GM18508 (cell line): ENCODE measurements around the gene NFKBIB.
"Not testable (repeated sequence)": the region's sequence is repeated elsewhere in the genome, so short reads cannot be mapped to it uniquely, and the experiment has no call there.

Source experiments
- ATAC-seq: cut with Tn5 transposase; IDR thresholded peaks from one replicate; pipeline ENCODE4 v1.9.1; 2021; ENCODE audit warnings: moderate number of reproducible peaks; ENCODE audit not compliant: insufficient read depth, unreplicated experiment

The NFKBIB gene

DNA sequence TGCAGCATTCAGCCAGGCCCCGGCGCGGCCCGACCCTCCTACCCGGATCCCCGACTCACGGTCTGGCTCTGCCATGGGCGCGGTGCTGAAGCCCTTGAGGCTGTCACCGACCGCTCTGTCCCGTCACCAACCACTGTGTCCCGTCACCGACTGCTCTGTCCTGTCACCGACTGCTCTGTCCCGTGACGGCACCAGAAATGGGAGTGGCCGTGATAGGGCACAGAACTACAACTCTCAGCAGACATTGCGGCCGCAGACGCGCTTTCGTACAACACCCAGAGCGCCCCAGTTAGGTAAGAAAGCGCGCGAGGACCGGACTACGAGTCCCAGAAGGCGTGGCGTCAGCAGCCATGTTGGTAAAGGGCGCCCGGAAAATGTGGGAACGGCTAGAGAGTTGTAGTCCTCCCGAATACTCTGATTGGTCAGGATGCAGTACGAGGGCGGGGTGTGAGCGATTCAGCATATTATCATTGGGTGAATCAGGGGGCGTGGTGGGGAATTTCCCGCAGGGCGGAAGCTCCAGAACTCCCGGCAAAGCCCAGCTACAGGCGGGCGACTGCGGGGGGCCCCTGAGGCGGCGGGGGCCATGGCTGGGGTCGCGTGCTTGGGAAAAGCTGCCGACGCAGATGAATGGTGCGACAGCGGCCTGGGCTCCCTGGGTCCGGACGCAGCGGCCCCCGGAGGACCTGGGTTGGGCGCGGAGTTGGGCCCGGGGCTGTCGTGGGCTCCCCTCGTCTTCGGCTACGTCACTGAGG is at the start of gene NFKBIB, which contains the start of gene SIRT2:
Gene NFKBIB (plus strand): TSS at position 523 of the 755 bp plus-strand sequence. CDS start 64 bp downstream, at position 587.
Gene SIRT2 (minus strand): TSS at position 172 of the 755 bp plus-strand sequence. CDS start 97 bp downstream, at position 75.
- ATAC-seq = peak; percentile 76

DNA sequence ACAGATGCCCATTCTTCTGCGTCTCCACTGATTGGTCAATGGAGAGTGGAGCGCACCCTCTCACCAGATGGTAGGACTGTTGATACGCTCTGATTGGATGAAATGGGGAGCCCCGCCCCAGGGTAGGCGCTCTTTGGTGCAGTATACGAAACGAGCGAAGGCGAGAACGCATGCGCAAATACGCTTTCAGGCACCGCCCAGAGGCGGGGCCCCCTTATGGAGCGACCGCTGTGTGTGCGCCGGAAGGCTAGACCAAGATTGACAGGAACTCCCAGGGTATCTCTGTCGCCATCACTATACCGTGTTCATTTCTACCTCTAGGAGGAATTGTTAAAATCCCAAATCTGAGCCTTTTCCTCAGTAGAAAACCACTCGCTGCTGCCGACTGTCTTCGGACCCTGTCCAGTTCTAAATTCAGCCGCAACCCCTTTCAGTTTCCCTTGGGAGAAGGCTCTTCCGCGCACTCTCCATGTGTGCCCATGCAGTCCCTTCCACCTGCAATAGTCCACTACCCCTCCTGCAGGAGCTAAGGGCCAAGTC is 49.3 kb upstream of the NFKBIB start:
- peak; percentile 67 for ATAC-seq

GRCh38 chr19:38850976-38851621 is 48.7 kb upstream of the NFKBIB start:
- no peak for ATAC-seq

DNA sequence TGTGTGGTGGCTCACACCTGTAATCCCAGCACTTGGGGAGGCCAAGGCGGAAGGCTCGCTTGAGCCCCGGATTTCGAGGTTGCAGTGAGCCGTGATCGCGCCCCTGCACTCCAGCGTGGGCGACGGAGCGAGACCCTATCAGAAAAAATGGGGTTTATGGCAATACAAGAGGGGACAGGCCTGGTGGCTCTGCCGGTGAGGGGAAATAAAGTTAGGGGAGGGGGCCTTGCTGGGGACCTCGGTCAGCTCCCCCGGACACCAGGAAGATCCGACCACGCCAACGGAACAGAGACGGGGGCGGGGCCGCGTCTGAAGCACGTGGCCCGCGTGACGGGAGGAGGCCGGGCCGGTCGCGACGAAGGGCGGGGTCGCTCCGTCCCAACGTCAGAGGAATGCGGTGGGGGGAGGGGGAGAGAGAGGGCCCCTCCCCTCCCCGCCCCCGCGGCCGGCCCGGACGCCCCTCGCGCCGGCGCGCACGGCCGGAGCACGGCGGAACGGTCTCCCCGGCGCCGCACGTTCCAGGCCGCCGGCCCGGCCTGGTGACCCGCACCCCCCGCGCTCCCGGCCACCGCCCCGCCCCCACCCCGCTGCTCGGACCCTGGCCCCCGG is 48.0 kb upstream of the NFKBIB start:
- no peak for ATAC-seq

DNA sequence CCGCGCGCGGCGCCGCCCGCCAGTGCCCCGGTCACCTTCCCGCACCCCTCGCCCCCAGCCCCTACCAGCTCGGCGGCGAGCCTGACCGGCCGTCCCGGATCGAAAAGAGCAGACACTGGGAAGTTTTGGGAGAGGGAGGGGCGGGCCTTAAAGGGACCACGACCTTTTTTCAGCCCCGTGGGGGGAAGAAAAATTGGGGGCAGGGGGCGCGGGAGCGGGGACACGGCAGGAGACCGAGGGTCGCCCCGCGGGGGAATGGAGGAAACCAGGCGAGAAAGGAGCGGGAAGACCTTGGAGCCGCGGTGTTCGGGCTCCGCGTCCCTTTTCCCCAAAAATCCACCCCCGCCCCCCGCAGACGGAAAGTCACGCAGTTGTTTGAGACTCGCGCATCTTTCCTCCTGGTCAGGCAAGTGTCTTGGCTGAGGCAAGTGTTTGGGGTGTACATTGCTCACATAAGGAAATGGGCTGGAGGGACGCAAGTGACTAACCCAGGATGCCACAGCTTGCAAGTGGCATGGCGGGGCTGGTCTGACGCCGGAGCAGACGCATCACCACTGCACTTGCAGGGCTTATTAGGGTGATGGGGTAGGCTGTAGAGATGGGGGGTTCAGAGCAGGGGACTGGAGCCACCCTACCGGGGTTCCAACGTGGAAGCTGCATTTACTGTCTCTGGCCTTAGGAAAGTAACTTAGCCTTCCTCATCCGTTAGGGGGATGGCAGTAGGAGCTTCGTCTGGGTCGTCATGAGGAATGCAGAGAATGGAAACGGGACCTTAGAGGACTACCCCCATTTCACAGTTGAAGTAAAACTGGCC is 47.3 kb upstream of the NFKBIB start:
- no peak for ATAC-seq

DNA sequence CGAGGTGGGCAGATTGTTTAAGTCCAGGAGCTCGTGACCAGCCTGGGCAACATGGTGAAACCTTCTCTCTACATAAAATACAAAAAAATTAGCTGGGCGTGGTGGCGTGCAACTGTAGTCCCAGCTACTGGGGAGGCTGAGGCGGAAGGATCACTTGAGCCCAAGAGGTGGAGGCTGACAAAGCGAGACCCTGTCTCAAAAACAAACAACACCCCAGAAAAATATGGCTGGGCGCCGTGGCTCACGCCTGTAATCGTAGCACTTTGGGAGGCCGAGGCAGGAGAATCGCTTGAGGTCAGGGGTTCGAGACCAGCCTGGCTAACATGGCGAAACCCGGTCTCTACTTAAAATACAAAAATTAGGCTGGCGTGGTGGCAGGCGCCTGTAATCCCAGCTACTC is 46.6 kb upstream of the NFKBIB start:
- no peak for ATAC-seq

DNA sequence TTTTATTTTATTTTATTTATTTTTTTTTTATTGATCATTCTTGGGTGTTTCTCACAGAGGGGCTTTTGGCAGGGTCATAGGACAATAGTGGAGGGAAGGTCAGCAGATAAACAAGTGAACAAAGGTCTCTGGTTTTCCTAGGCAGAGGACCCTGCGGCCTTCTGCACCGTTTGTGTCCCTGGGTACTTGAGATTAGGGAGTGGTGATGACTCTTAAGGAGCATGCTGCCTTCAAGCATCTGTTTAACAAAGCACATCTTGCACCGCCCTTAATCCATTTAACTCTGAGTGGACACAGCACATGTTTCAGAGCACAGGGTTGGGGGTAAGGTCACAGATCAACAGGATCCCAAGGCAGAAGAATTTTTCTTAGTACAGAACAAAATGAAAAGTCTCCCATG is 44.8 kb upstream of the NFKBIB start:
- not testable (repeated sequence) for ATAC-seq

DNA sequence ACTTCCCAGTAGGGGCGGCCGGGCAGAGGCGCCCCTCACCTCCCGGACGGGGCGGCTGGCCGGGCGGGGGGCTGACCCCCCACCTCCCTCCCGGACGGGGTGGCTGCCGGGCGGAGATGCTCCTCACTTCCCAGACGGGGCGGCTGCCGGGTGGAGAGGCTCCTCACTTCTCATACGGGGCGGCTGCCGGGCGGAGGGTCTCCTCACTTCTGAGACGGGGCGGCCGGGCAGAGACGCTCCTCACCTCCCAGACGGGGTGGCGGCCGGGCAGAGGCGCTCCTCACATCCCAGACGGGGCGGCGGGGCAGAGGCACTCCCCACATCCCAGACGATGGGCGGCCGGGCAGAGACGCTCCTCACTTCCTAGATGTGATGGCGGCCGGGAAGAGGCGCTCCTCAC is 44.0 kb upstream of the NFKBIB start:
- not testable (repeated sequence) for ATAC-seq

- no peak for ATAC-seq
These were observed 43.0 kb upstream of the NFKBIB start for GRCh38 chr19:38856813-38857212.

GRCh38 chr19:38859631-38860204 is 40.1 kb upstream of the NFKBIB start:
- ATAC-seq = not testable (repeated sequence)

GRCh38 chr19:38861368-38861767 is 38.4 kb upstream of the NFKBIB start:
- no peak for ATAC-seq

- no peak for ATAC-seq
These were observed 37.3 kb upstream of the NFKBIB start for GRCh38 chr19:38862321-38863059.

DNA sequence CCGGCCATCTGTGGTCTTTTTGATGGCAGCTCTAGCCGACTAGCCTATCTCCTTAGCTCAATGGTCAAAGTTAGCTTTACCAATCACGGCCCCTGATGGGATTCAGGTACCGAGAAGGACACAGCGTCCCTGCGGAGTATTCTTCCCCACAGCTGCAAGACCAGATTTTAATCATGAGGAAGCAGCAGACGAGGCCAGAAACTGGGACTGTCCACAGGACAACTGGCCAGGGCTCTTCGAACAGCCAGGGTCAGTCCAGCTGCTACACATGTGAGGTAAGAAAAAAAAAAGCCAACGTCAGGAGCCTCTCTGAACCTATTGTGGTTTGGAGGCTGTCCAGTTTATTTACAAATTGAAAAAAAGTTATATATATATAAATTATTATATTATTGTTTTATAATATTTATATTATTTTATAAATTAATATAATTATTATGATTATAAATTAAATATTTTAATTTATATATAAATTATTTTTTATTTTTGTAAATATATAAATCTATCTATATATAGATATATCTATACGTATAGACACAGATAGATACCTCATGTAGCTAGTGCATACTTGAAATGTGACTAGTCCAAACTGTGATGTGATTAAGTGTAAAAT is 32.5 kb upstream of the NFKBIB start:
- ATAC-seq = no peak

DNA sequence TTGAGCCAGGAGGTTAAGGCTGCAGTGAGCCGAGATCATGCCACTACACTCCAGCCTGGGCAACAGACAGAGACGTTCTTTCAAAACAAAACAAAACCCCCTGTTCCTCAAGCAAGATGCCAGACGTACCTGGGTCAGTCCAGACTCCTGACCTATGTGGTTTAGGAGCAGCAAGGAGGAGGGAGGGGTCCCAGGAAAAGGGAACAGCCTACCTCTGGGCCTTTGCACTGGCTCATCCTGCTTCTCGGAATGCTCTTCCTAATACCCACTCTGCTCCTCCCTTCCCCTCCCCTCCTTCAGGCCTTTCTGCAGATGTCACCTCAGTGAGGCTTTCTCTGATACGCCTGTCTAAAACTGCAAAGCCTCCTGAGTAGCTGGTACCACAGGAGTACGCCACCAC is 31.2 kb upstream of the NFKBIB start:
- ATAC-seq = no peak

DNA sequence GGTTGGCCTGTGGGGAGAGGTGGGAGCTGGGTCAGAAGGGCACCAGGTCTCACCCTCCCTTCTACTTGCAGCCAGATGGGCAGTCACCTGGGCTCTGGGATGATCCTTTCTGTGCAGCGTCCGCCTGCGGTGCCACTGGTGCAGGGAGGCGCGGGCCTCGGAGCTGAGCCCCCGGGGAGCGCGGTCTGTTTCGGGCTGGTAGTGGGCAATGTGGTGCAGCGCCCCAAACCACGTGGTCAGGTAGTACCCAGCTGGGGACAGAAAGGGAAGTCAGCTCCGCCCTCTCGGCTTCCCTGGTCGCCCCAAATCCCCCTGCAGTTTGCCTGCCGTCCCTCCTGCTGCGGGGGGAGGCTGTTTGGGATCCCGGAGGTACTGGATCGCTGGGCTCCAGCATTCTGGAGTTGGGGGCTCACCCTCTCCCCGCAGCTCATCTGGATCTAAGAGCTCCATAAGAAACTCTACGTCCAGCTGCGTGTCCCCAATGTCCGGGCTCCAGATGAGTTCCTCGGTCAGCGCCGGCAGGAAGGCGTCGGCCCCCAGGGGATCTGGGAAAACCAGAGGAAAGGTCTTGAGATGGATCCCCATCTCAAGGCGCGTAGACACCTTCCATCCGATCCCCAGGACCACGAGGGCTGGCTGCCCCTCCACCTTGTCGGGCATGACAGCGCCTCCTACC is 30.5 kb upstream of the NFKBIB start:
- no peak for ATAC-seq

DNA sequence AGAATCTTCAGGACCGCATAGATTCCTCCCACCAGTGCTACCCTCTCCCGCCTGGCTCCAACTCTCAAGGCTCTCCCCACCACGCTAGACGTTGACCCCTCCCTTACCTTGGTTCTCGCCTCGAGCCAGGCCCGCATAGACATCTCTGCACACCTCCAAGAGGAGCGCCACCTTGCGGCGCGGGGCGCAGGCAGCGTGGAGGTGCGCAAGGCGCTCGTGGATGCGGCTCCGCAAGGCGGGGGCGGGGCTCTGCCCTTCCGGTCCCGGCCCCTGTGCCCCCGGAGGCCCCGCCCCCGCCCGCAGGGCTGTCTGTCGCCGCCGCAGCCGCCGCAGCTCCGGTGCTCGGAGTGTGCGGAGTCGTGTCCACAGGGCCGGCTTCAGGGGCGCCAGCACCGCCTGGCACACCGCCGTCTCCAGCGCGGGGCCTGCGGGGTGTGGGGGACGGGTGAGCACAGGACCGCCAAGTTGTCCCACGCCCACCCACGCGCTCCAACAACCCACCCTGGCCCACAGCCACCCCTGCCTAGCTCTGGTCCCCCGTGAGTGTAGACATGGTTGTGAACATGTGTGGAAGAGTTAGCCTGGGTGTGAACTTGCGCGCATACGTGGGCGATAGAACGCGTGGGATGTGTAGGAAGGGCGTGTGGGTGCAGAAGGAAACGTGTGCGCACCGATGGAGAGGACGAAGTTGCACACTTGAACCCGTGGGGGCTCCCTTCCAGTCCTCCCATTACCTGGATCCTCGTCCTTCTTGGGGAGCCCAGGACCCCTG is 29.7 kb upstream of the NFKBIB start:
- ATAC-seq = no peak

DNA sequence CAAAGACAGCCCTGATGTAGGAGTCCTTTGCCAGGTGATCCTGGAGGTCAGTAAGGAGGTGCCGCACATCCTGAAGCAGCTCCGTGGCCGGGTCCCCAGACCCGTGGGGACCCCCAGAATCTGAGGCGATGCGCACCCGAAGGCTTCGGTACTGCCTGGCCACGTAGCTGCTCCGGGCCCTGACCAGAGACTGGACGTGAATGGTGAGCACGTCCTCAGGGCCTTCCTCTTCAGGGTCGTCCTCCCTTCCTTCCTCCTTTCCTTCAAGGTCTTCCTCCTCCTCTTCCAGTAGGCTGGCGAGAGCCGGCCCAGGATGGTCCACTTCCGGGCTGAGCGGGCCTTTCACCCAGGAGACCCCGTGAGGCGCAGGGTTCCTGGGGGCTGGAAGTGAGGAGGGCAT is 29.2 kb upstream of the NFKBIB start:
- ATAC-seq = no peak

DNA sequence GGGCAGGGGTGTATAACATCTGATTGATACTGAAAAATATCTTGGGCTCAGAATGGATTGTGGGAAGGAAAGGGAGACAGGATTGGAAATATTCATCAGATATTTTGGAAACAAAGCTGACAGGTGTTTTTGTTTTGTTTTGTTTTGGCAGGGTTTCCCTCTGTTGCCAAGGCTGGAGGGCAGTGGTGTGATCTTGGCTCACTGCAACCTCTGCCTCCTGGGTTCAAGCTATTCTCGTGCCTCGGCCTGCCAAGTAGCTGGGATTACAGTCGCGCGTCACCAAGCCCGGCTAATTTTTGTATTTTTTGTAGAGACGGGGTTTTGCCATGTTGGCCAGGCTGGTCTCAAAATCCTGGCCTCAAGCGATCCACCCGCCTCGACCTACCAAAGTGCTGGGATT is 26.4 kb upstream of the NFKBIB start:
- ATAC-seq = not testable (repeated sequence)
